H1 (cell line): ENCODE results near the gene SCAPER. TPM values are rescaled to one million over a fixed set of nuclear protein-coding genes. Genes with fewer than 3 reads are reported as not detected.

Experiments
- CTCF ChIA-PET: fragments of 300-600 bp; sonication (Branson Sonifier 250); formaldehyde crosslinking; loops from one replicate; lab custom pipeline; 2021; ENCODE audit not compliant: partially characterized antibody; lab: Charles Lee
- POLR2A ChIA-PET: fragments of 300-600 bp; sonication (Branson Sonifier 250); formaldehyde crosslinking; loops from one replicate; lab custom pipeline; 2021; ENCODE audit warnings: inconsistent platforms; ENCODE audit not compliant: partially characterized antibody; lab: Charles Lee
- DNase-seq, 2 experiments: peaks; one replicate each; pipeline versions ENCODE4 v3.0.0 to v3.0.0-alpha.2; 2010 to 2022; ENCODE audit warnings: low spot score in 2 of 2, low read depth in 1 of 2, mixed read lengths in 1 of 2
- FAIRE-seq: peaks from 2 replicates; lab custom pipeline; 2011; peaks lifted over from hg19 to GRCh38; lab: Jason Lieb, UNC
- H2AFZ ChIP-seq: 2 replicates; pipeline ENCODE4 v1.8.1; 2012; ENCODE audit warnings: low read length, inconsistent platforms
- H2AK5ac ChIP-seq: 2 replicates; pipeline ENCODE4 v1.6.1; 2013; ENCODE audit warnings: low read depth, low read length
- H2BK120ac ChIP-seq: replicated peaks from 2 replicates; pipeline ENCODE3; 2013; ENCODE audit warnings: low read depth, low read length, inconsistent platforms
- H2BK12ac ChIP-seq: 2 replicates; pipeline ENCODE4 v1.6.1; 2013; ENCODE audit warnings: low read depth, low read length
- H2BK15ac ChIP-seq: 2 replicates; pipeline ENCODE4 v1.6.1; 2013; ENCODE audit warnings: low read length
- H2BK20ac ChIP-seq: 2 replicates; pipeline ENCODE4 v1.6.1; 2013; ENCODE audit warnings: low read length
- H2BK5ac ChIP-seq: 2 replicates; pipeline ENCODE4 v1.6.1; 2013; ENCODE audit warnings: low read depth, low read length
- H3K14ac ChIP-seq: 2 replicates; pipeline ENCODE4 v1.6.1; 2013; ENCODE audit warnings: inconsistent platforms; ENCODE audit not compliant: insufficient read length
- H3K18ac ChIP-seq: 2 replicates; pipeline ENCODE4 v1.6.1; 2013; ENCODE audit warnings: low read length; ENCODE audit errors: extremely low read depth
- H3K23ac ChIP-seq: 2 replicates; pipeline ENCODE4 v1.6.1; 2013; ENCODE audit warnings: inconsistent platforms; ENCODE audit not compliant: insufficient read length
- H3K23me2 ChIP-seq: 2 replicates; pipeline ENCODE4 v1.6.1; 2013; ENCODE audit warnings: low read depth, low read length
- H3K27ac ChIP-seq: 2 replicates; pipeline ENCODE4 v1.6.1; 2011; ENCODE audit warnings: low read depth, low read length, inconsistent platforms
- H3K27me3 ChIP-seq, 4 experiments: replicated peaks in 1 of 4; 1 replicate in 1 of 4; 2 replicates in 3 of 4; pipeline versions ENCODE4 v1.6.1 to v1.8.1; 2011 to 2013; ENCODE audit warnings: low read length in 3 of 4, mild to moderate bottlenecking in 3 of 4, inconsistent platforms in 2 of 4, mixed read lengths in 2 of 4, moderate library complexity in 1 of 4; ENCODE audit not compliant: control insufficient read depth in 3 of 4, insufficient read depth in 3 of 4; ENCODE audit errors: extremely low read depth in 1 of 4
- H3K36me3 ChIP-seq, 4 experiments: 2 replicates each; pipeline versions ENCODE4 v1.6.1 to v1.8.1; 2011 to 2013; ENCODE audit warnings: mild to moderate bottlenecking in 4 of 4, low read length in 3 of 4, moderate library complexity in 2 of 4, control low read depth in 1 of 4, inconsistent platforms in 1 of 4; ENCODE audit not compliant: insufficient read depth in 4 of 4, control insufficient read depth in 2 of 4
- H3K4ac ChIP-seq: replicated peaks from 2 replicates; pipeline ENCODE3; 2013; ENCODE audit warnings: low read length, low read depth, mixed read lengths, inconsistent platforms; ENCODE audit not compliant: insufficient read length
- H3K4me1 ChIP-seq, 4 experiments: replicated peaks in 1 of 4; 1 replicate in 1 of 4; 2 replicates in 3 of 4; pipeline versions ENCODE4 v1.6.1 to v1.8.1; 2011 to 2013; ENCODE audit warnings: low read length in 3 of 4, inconsistent platforms in 2 of 4, mixed read lengths in 1 of 4; ENCODE audit not compliant: insufficient read depth in 4 of 4, control insufficient read depth in 3 of 4
- H3K4me2 ChIP-seq, 2 experiments: 2 replicates each; pipeline versions ENCODE4 v1.6.1 to v1.8.1; 2011 to 2013; ENCODE audit warnings: low read depth in 2 of 2, low read length in 2 of 2, control low read depth in 1 of 2, inconsistent platforms in 1 of 2, mild to moderate bottlenecking in 1 of 2; ENCODE audit not compliant: insufficient read depth in 1 of 2
- H3K4me3 ChIP-seq, 4 experiments: fragments of 200-600, 300-600 bp in 1 of 4; sonication (generic), shearing (Covaris generic), sonication (Bioruptor Twin) in 1 of 4; 2 replicates each; pipeline versions ENCODE4 v1.5.1 to v1.8.1; 2011 to 2016; ENCODE audit warnings: low read length in 4 of 4, low read depth in 3 of 4, control low read depth in 2 of 4, inconsistent platforms in 2 of 4, mild to moderate bottlenecking in 2 of 4, mixed read lengths in 1 of 4, moderate library complexity in 1 of 4; ENCODE audit not compliant: insufficient read depth in 2 of 4; ENCODE audit errors: extremely low read depth in 1 of 4
- H3K56ac ChIP-seq: replicated peaks from 2 replicates; pipeline ENCODE3; 2013; ENCODE audit warnings: low read depth, mild to moderate bottlenecking, mixed read lengths, low read length, inconsistent platforms; ENCODE audit not compliant: insufficient read length
- H3K79me1 ChIP-seq: 2 replicates; pipeline ENCODE4 v1.6.1; 2013; ENCODE audit warnings: low read depth, low read length, control low read depth
- H3K79me2 ChIP-seq, 2 experiments: 2 replicates each; pipeline versions ENCODE4 v1.6.1 to v1.8.1; 2012 to 2013; ENCODE audit warnings: low read length in 2 of 2, mild to moderate bottlenecking in 2 of 2, inconsistent platforms in 1 of 2; ENCODE audit not compliant: insufficient read depth in 2 of 2, control insufficient read depth in 1 of 2
- H3K9ac ChIP-seq, 4 experiments: replicated peaks in 1 of 4; 1 replicate in 1 of 4; 2 replicates in 3 of 4; pipeline versions ENCODE4 v1.6.1 to v1.8.1; 2011 to 2013; ENCODE audit warnings: low read depth in 3 of 4, low read length in 3 of 4, control low read depth in 2 of 4, mild to moderate bottlenecking in 2 of 4, moderate library complexity in 2 of 4, inconsistent platforms in 1 of 4; ENCODE audit errors: extremely low read depth in 1 of 4
- H3K9me3 ChIP-seq, 2 experiments: 2 replicates each; pipeline versions ENCODE4 v1.6.1 to v1.8.1; 2012 to 2013; ENCODE audit warnings: mild to moderate bottlenecking in 2 of 2, moderate library complexity in 2 of 2, control low read depth in 1 of 2, inconsistent platforms in 1 of 2, low read depth in 1 of 2, low read length in 1 of 2, mixed read lengths in 1 of 2; ENCODE audit not compliant: insufficient read depth in 2 of 2
- H4K20me1 ChIP-seq, 2 experiments: replicated peaks in 1 of 2; 2 replicates each; pipeline versions ENCODE3 to v1.8.1; 2011 to 2013; ENCODE audit warnings: inconsistent platforms in 2 of 2, low read length in 2 of 2, mild to moderate bottlenecking in 1 of 2; ENCODE audit not compliant: insufficient read depth in 2 of 2, control insufficient read depth in 1 of 2
- H4K5ac ChIP-seq: 2 replicates; pipeline ENCODE4 v1.6.1; 2013; ENCODE audit warnings: low read length, low read depth, mixed read lengths, inconsistent platforms; ENCODE audit not compliant: insufficient read length
- H4K8ac ChIP-seq: 2 replicates; pipeline ENCODE4 v1.8.0; 2013; ENCODE audit warnings: mild to moderate bottlenecking, moderate library complexity, low read length, inconsistent platforms; ENCODE audit not compliant: insufficient read depth; ENCODE audit errors: extremely low read depth
- H4K91ac ChIP-seq: replicated peaks from 2 replicates; pipeline ENCODE3; 2013; ENCODE audit warnings: low read length, mixed read lengths, inconsistent platforms; ENCODE audit not compliant: insufficient read length
- ATF2 ChIP-seq: IDR thresholded peaks from 2 replicates; pipeline ENCODE4 v1.6.1; 2012; ENCODE audit warnings: low read length, inconsistent platforms
- ATF3 ChIP-seq: IDR thresholded peaks from 2 replicates; pipeline ENCODE4 v1.6.1; 2011; ENCODE audit warnings: low read depth, mild to moderate bottlenecking, low read length; ENCODE audit not compliant: insufficient read depth
- CBX8 ChIP-seq: fragments of 300-800, 300-1000 bp; sonication (generic); IDR thresholded peaks from 2 replicates; pipeline ENCODE4 v1.7.1; 2016; ENCODE audit warnings: low read depth, low read length, borderline replicate concordance
- CEBPB ChIP-seq: IDR thresholded peaks from 2 replicates; pipeline ENCODE4 v1.6.1; 2012; ENCODE audit warnings: low read depth, low read length
- CREB1 ChIP-seq: IDR thresholded peaks from 2 replicates; pipeline ENCODE4 v1.6.1; 2012; ENCODE audit warnings: inconsistent platforms
- FOSL1 ChIP-seq: IDR thresholded peaks from 2 replicates; pipeline ENCODE4 v1.6.1; 2011; ENCODE audit warnings: mild to moderate bottlenecking, low read depth, low read length, moderate library complexity; ENCODE audit not compliant: insufficient read depth
- GTF2F1 ChIP-seq: IDR thresholded peaks from 2 replicates; pipeline ENCODE4 v1.6.1; 2012; ENCODE audit warnings: low read depth, low read length, improper control_type of control experiment, borderline replicate concordance
- JUN ChIP-seq: IDR thresholded peaks from 2 replicates; pipeline ENCODE4 v1.6.1; 2011; ENCODE audit warnings: low read depth, mild to moderate bottlenecking, improper control_type of control experiment, low read length
- KDM4A ChIP-seq: IDR thresholded peaks from one replicate; pipeline ENCODE4 v1.7.1; 2012; ENCODE audit warnings: low read depth, mild to moderate bottlenecking, moderate library complexity, low read length, inconsistent platforms; ENCODE audit not compliant: severe bottlenecking
- SAP30 ChIP-seq: fragments of 300-600 bp; sonication (generic); IDR thresholded peaks from 2 replicates; pipeline ENCODE4 v1.7.1; 2012; ENCODE audit warnings: low read length, moderate library complexity, mild to moderate bottlenecking, inconsistent platforms; ENCODE audit not compliant: insufficient read depth, insufficient replicate concordance
- SIN3A ChIP-seq, 2 experiments: IDR thresholded peaks in 1 of 2; conservative IDR thresholded peaks in 1 of 2; 2 replicates each; pipeline ENCODE4 v1.6.1; 2011 to 2012; ENCODE audit warnings: low read length in 2 of 2, improper control_type of control experiment in 1 of 2, low read depth in 1 of 2, mild to moderate bottlenecking in 1 of 2
- SP2 ChIP-seq: IDR thresholded peaks from 2 replicates; pipeline ENCODE4 v1.6.1; 2012; ENCODE audit warnings: mild to moderate bottlenecking, low read length, inconsistent platforms
- WGBS, 2 experiments: shearing (Covaris generic) in 1 of 2; methylation state at CpG; one replicate each; pipeline versions ENCODE4 v1.1.6 to v1.1.7; 2013 to 2015; ENCODE audit warnings: low lambda C conversion rate in 2 of 2, mixed read lengths in 2 of 2, inconsistent platforms in 1 of 2, low coverage in 1 of 2, missing lambda C conversion rate in 1 of 2; ENCODE audit not compliant: insufficient replicate concordance in 2 of 2, insufficient coverage in 1 of 2, insufficient read length in 1 of 2; ENCODE audit errors: extremely low coverage in 1 of 2, missing lambda C conversion rate in 1 of 2; 5-methylcytosine and 5-hydroxymethylcytosine counted together
- polyA plus RNA-seq, 7 experiments: library from polyadenylated mRNA; depleted of rRNA in 3 of 7; stranded (reverse) in 5 of 7; unstranded in 2 of 7; fragments of >200 nt in 5 of 7; fragments of 200-250 nt in 2 of 7; gene quantifications; 1 replicate in 5 of 7; 2 replicates in 1 of 7; 4 replicates in 1 of 7; pipeline versions ENCODE4 v1.2.1 to v1.2.3, GENCODE V29; 2011 to 2013; ENCODE audit warnings: missing spikeins in 2 of 7, mixed read lengths in 2 of 7
- total RNA-seq: library from RNA; stranded (reverse); fragmentation: NEBNext Ultra II Directional; extraction: Animal tissue kit (Norgen Biotek cat#: 25700); gene quantifications from 2 replicates; pipeline ENCODE4 v1.2.1, GENCODE V29; 2021

SCAPER gene
- total and polyA plus RNA-seq, 2 of the 8 experiments (the other 6 are each of a cell fraction or from before 2014, with no cell fraction given), result 1.6 to 6.8 TPM

- WGBS, 2 experiments, result 86% methylated on average over 1 of the region's 1 CpG; no CpG with 5 or more reads in 1 of the 2 experiments
- H3K79me2 ChIP-seq, result no peaks in the 10 kb centered on the region
These were observed 329.9 kb downstream of the SCAPER start for GRCh38 chr15:76575274-76575673.

More at GRCh38 chr15:76575274-76575673, 329.9 kb downstream of the SCAPER start:
- H2AK5ac ChIP-seq, result no peak overlapping the region
- H4K5ac ChIP-seq, result no peak overlapping the region
- H3K23me2 ChIP-seq, result no peaks in the 10 kb centered on the region
- no peak overlapping the region for H3K56ac ChIP-seq
- CTCF ChIA-PET, result interaction anchor here (1.1 to 2.1 kb wide), 2 partner anchors 50 to 158 kb away, joined by 3 to 5 read pairs; no protein-coding TSS in a partner anchor
- no peaks in the 10 kb centered on the region for H4K20me1 ChIP-seq
- 0 out of 4 replicates have a peak, but pooled peaks cover 0 to 2% of the 10 kb centered on the region in 2 experiments for H3K9me3 ChIP-seq
- H3K4ac ChIP-seq, result no peak overlapping the region
- no peak overlapping the region for H3K4me3 ChIP-seq
- no peak overlapping the region for H3K9ac ChIP-seq
- no peak overlapping the region for H3K18ac ChIP-seq
- no peaks in the 10 kb centered on the region for H3K4me1 ChIP-seq
- H4K8ac ChIP-seq, result no peak overlapping the region
- H2BK5ac ChIP-seq, result no peak overlapping the region
- H3K14ac ChIP-seq, result no peak overlapping the region
- no peak overlapping the region for H3K4me2 ChIP-seq
- H3K27me3 ChIP-seq, result no peaks in the 10 kb centered on the region
- no peak overlapping the region for H2BK12ac ChIP-seq
- no peak overlapping the region for H2BK120ac ChIP-seq
- DNase-seq (no peak), FAIRE-seq (no peak)
- H3K23ac ChIP-seq, result no peak overlapping the region
- POLR2A ChIA-PET, result no interaction called here
- no peaks in the 10 kb centered on the region for H3K36me3 ChIP-seq
- H3K27ac ChIP-seq, result no peak overlapping the region
- TF ChIP-seq SIN3A (conservative IDR thresholded peaks at IDR 0.05 in 1 of 2, IDR thresholded peaks at IDR 0.05 in 1 of 2; ENCODE audit: low read depth in 1 of 2, low read length in 2 of 2), result no peak
- no peak for TF ChIP-seq CEBPB
- TF ChIP-seq ATF3, result no peak
- TF ChIP-seq GTF2F1, result no peak
- TF ChIP-seq JUN, result no peak
- TF ChIP-seq KDM4A, result no peak
- no peak for TF ChIP-seq SP2
- no peak for TF ChIP-seq SAP30
- no peak for TF ChIP-seq FOSL1
- no peak for TF ChIP-seq ATF2
- no peak for TF ChIP-seq CBX8
- TF ChIP-seq CREB1, result no peak
- no peak overlapping the region for H2BK15ac ChIP-seq
- H3K79me1 ChIP-seq, result no peaks in the 10 kb centered on the region
- no peak overlapping the region for H2BK20ac ChIP-seq
- no peak overlapping the region for H4K91ac ChIP-seq
- H2AFZ ChIP-seq, result no peak overlapping the region
